ENCODE results near the gene SMC1B. TPM values are rescaled to one million over a fixed set of nuclear protein-coding genes. Genes with fewer than 3 reads are reported as not detected.

Gene SMC1B
- total and polyA plus RNA-seq, 8 donors, result 0.10 to 0.35 (median 0.16) TPM

DNA sequence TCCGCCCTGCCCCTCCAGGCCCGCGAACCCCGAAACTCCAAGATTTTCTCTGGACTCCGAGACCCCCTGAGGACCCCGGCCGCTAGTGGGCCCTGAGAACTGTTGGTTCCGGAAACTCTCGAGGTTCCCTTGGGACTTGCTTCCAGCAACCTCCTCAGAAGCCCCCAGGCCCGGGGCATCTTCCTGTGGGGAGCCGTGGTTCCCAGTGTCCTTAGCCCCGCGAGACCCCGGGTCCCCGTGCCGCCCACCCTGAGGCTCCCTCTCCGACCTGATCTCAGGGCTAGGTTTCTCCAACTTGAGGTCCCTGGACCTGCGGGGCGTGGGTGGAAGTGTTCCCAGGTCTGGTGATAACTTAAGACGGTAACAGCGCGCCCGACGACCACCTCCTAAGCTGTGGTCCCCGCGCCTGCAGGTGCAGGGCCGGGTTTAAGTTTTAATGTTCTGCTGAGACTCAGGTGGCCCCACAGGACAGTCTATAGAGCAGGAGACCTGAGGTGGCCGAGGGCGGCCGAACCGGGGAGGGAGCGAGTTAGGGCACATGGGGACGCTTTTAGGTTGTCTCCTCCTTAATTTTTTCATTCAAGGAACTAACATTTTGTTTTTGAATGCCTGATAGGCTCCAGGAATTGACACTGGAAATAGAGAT is 102.9 kb downstream of the SMC1B start:
- Histone ChIP-seq H3K4me1 (peaks cover 3 to 41% of the 10 kb centered on the region in 2 donors), H3K36me3 (no peaks in the 10 kb centered on the region), H3K27ac (peak overlapping the region; percentile 69 to 72), H3K4me3 (peak overlapping the region; percentile 82 to 89), H3K27me3 (no peaks in the 10 kb centered on the region), H3K9me3 (no peaks in the 10 kb centered on the region)
- DNase-seq (no peak), ATAC-seq (no peak)
- TF ChIP-seq, protein P1, sequence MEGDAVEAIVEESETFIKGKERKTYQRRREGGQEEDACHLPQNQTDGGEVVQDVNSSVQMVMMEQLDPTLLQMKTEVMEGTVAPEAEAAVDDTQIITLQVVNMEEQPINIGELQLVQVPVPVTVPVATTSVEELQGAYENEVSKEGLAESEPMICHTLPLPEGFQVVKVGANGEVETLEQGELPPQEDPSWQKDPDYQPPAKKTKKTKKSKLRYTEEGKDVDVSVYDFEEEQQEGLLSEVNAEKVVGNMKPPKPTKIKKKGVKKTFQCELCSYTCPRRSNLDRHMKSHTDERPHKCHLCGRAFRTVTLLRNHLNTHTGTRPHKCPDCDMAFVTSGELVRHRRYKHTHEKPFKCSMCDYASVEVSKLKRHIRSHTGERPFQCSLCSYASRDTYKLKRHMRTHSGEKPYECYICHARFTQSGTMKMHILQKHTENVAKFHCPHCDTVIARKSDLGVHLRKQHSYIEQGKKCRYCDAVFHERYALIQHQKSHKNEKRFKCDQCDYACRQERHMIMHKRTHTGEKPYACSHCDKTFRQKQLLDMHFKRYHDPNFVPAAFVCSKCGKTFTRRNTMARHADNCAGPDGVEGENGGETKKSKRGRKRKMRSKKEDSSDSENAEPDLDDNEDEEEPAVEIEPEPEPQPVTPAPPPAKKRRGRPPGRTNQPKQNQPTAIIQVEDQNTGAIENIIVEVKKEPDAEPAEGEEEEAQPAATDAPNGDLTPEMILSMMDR (IDR thresholded peaks at IDR 0.05), result no peak
- intact Hi-C loops (cut with DNase I), result no loop called here

DNA sequence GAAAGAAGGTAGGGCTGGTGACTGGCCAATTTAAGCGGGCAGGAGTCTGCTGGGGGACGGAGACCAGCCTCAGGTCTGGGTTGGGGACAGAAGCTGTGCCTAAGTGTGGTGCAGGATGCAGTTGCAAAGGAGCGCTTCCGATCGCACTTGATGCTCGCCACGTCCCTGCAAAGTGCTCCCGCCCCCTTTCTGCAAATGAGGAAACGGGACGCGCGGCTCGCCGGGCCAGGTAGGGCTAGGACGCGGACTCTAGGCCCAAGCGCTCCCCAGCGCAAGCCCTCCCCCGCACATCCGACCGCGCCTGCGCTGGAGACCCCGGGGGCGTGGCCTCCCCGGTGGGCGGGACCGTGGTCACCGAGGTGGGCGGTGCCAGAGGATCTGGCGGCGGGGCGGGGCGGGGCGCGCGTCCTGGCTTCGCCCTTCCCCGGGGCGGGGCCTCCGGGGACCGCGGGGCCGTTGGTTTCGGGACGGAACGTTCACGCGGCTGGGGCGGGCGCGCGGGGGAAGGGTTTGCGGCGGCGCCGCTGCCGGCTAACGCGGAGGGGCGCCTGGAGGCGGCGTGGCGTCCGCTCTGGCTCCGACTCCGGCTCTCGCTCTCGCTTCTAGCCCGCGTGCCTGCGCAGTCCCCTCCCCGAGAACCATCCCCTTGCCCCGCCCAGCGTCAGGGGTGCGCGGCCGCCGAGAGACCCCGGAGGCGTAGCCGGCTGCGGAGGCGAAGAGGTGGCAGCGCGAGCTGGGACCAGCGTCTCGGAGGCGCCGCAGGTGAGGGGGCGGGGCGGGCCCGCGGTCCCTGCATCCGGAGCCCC is 103.8 kb downstream of the SMC1B start, which contains the start of gene FAM118A:
Gene FAM118A (plus strand): TSS at position 513 of the 806 bp plus-strand sequence. CDS start 12,446 bp downstream, outside the sequence.
- TF ChIP-seq, protein P1 (IDR thresholded peaks at IDR 0.05), result peak in 1 of 2 donors; percentile 26
- Histone ChIP-seq H3K36me3 (no peaks in the 10 kb centered on the region), H3K4me3 (peak within 1 kb of the TSS; percentile 82 to 89), H3K4me1 (peaks cover 3 to 40% of the 10 kb centered on the region in 2 donors), H3K27ac (peak within 1 kb of the TSS; percentile 69 to 72), H3K9me3 (no peaks in the 10 kb centered on the region), H3K27me3 (no peaks in the 10 kb centered on the region)
- intact Hi-C loops (cut with DNase I), result no loop called here
- peak; percentile 92 to 99 (median 94) for DNase-seq
- peak; percentile 96 for ATAC-seq

DNA sequence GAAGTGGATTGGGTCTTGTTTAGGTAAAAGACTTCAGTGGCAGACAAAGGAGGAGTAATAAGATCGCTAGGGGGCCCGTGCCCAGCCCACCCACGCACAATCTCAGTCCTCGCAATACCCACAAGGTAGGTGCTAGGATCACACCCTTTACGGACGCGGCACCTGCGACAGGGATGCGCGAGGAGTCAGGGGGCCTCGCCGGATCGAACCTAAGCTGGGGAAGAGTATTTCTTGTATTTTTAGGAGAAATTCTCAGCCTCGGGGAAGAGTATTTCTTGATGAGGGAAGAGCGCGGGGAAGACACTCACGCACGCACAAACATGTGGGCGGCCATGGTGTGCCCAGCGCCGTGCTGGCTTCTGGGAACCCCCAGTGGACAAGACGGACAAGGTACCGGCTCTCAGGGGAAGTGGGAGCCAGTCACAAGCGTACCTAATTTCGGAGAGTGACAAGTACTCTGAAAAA is 104.4 kb downstream of the SMC1B start:
- H3K27me3 ChIP-seq, result no peaks in the 10 kb centered on the region
- H3K4me3 ChIP-seq, result peak overlapping the region; percentile 82 to 89
- peak overlapping the region; percentile 69 to 72 for H3K27ac ChIP-seq
- H3K4me1 ChIP-seq, result peaks cover 3 to 33% of the 10 kb centered on the region in 2 donors
- H3K9me3 ChIP-seq, result no peaks in the 10 kb centered on the region
- H3K36me3 ChIP-seq, result no peaks in the 10 kb centered on the region
- intact Hi-C loops (cut with DNase I), result no loop called here
- DNase-seq (no peak), ATAC-seq (no peak)
- TF ChIP-seq, protein P1 (IDR thresholded peaks at IDR 0.05), result no peak

DNA sequence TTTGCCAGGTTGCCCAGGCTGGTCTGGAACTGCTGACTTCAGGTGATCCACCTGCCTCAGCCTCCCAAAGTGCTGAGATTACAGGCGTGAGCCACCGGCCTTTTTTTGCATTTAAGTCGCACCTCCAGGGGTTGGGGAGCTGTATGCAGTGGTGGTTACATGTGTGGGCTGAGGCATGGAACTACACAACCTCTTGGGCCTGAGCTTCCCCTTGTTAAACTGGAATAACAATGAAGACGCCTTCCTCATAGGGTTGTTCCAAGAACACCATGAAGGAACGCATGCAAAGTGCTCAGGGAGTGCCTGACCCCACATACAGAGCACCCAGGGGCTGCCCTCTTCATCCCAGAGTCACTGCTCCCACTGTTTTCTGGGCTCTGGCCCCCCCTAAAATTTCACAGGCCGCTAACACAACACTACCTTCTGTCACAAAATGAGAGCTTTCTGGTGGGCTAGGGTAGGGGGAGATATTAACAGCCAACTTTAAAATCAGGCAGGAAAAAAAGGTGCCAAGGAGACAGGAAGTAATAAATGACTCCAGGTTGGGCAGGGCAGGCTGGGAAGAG is 104.9 kb downstream of the SMC1B start:
- DNase-seq, result peak in 1 of 4 donors; percentile 13
- no peaks in the 10 kb centered on the region for H3K27me3 ChIP-seq
- H3K9me3 ChIP-seq, result no peaks in the 10 kb centered on the region
- TF ChIP-seq, protein P1 (IDR thresholded peaks at IDR 0.05), result no peak
- intact Hi-C loops (cut with DNase I), result no loop called here
- peaks cover 3 to 28% of the 10 kb centered on the region in 2 donors for H3K4me1 ChIP-seq
- ATAC-seq, result no peak
- peak overlapping the region in 1 of 2 donors; percentile 72 for H3K27ac ChIP-seq
- H3K36me3 ChIP-seq, result no peaks in the 10 kb centered on the region
- no peak overlapping the region for H3K4me3 ChIP-seq

GRCh38 chr22:45306139-45306538 is 107.3 kb downstream of the SMC1B start:
- DNase-seq (no peak), ATAC-seq (no peak)
- H3K36me3 ChIP-seq, result no peaks in the 10 kb centered on the region
- no peak overlapping the region for H3K4me3 ChIP-seq
- TF ChIP-seq, protein P1 (IDR thresholded peaks at IDR 0.05), result no peak
- intact Hi-C loops (cut with DNase I), result no loop called here
- peaks cover 3 to 18% of the 10 kb centered on the region in 2 donors for H3K4me1 ChIP-seq
- no peaks in the 10 kb centered on the region for H3K27me3 ChIP-seq
- H3K9me3 ChIP-seq, result no peaks in the 10 kb centered on the region
- no peak overlapping the region for H3K27ac ChIP-seq
